GM12892 (cell line): ENCODE data around the gene PRR22.

Experiments used
- POLR2A ChIP-seq: IDR thresholded peaks from 2 replicates; pipeline ENCODE4 v1.6.1; 2011; ENCODE audit warnings: low read depth, low read length, control low read depth
- POLR2AphosphoS5 ChIP-seq: IDR thresholded peaks from 2 replicates; pipeline ENCODE4 v1.6.1; 2011; ENCODE audit warnings: low read depth, low read length, control low read depth

- TF ChIP-seq POLR2A = no peak
- no peak for TF ChIP-seq POLR2AphosphoS5
Observed at GRCh38 chr19:5817218-5817617, 32.7 kb upstream of the PRR22 start.
